ENCODE results near the gene TSHZ3. TPM values are rescaled to one million over a fixed set of nuclear protein-coding genes. Genes with fewer than 3 reads are reported as not detected.
A peak's percentile ranks its signal among the peaks of the same experiment; 100 is the strongest.

TSHZ3 gene
- total RNA-seq, 1 donor, result 7.6 TPM

DNA sequence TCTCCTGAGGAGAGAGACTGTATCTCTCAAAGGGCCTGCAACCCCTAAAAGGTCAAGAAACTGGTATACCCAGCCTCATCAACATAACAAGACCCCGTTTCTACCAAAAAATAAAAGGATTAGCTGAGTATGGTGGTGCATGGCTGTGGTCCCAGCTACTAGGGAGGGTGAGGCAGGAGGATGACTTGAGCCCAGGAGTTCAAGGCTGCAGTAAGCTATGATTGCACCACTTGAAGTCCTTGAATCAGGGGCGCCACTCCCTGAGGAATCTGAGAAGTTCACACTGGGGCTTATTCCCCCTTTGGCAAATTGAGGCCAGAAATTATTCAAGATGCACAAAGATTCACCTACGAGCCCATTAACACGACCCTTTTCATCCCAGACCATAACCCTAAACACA lies 83.0 kb downstream of the TSHZ3 start:
- DNase-seq (ENCODE audit: insufficient read length, low spot score, missing footprints), result no peak
- no peaks in the 10 kb centered on the region for H3K27me3 ChIP-seq (ENCODE audit: insufficient read depth, low read length)
- no peak overlapping the region for H3K27ac ChIP-seq (ENCODE audit: low read depth, low read length)
- H2AFZ ChIP-seq (ENCODE audit: low read length), result no peak overlapping the region
- H3K79me2 ChIP-seq (ENCODE audit: insufficient read depth, low read length), result no peaks in the 10 kb centered on the region
- H3K9me3 ChIP-seq (ENCODE audit: low read depth, low read length), result no peaks in the 10 kb centered on the region
- H3K4me1 ChIP-seq (ENCODE audit: insufficient read depth, low read length), result peaks cover 3% of the 10 kb centered on the region
- peaks cover 2% of the 10 kb centered on the region for H4K20me1 ChIP-seq (ENCODE audit: insufficient read depth, low read length)
- no peak overlapping the region for H3K4me3 ChIP-seq (ENCODE audit: insufficient read depth, low read length)
- TF ChIP-seq, protein P1, sequence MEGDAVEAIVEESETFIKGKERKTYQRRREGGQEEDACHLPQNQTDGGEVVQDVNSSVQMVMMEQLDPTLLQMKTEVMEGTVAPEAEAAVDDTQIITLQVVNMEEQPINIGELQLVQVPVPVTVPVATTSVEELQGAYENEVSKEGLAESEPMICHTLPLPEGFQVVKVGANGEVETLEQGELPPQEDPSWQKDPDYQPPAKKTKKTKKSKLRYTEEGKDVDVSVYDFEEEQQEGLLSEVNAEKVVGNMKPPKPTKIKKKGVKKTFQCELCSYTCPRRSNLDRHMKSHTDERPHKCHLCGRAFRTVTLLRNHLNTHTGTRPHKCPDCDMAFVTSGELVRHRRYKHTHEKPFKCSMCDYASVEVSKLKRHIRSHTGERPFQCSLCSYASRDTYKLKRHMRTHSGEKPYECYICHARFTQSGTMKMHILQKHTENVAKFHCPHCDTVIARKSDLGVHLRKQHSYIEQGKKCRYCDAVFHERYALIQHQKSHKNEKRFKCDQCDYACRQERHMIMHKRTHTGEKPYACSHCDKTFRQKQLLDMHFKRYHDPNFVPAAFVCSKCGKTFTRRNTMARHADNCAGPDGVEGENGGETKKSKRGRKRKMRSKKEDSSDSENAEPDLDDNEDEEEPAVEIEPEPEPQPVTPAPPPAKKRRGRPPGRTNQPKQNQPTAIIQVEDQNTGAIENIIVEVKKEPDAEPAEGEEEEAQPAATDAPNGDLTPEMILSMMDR (IDR thresholded peaks at IDR 0.05; ENCODE audit: extremely low read depth, low read depth, low read length), result no peak
- H3K36me3 ChIP-seq (ENCODE audit: insufficient read depth, low read length), result no peaks in the 10 kb centered on the region
- no peak overlapping the region for H3K4me2 ChIP-seq (ENCODE audit: insufficient read depth, low read length)

DNA sequence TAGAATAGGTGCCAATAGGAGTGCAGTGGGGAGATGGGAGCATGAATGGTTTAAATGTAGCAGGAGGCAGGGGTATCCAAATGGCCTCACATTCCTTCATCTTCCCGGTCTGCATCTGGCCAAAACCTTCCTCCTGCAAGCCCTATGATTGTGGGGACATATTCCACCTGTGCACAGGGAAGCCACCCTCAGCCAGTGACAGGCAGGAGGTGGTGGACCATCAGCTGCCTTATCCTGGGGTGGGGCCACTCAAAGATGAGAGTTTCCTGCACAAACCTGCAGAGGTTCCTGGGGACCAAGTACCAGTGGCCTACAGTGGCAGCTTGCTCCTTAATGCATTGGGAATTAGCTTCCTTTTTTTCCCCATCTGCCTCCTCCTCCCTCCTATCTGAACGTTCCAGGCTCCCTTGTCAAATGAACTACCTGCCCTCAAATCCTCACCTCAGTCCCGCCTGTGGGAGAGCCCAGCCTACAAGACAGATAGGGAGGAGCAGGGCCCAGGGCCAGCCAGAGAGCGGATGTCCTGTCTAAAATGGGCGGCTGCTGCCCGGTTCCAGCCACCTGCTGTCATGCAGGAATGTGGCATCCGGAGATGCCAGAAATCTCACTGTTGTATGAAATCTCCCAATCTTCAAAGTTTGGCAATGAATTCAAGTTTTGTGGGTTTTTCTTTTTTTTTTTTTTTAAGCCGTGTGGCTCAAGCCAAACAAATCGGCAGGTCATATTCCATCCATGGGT lies 85.0 kb downstream of the TSHZ3 start:
- peaks cover 3% of the 10 kb centered on the region for H3K4me1 ChIP-seq (ENCODE audit: insufficient read depth, low read length)
- H3K27ac ChIP-seq (ENCODE audit: low read depth, low read length), result no peak overlapping the region
- H3K4me2 ChIP-seq (ENCODE audit: insufficient read depth, low read length), result no peak overlapping the region
- H3K4me3 ChIP-seq (ENCODE audit: insufficient read depth, low read length), result no peak overlapping the region
- no peak for DNase-seq (ENCODE audit: insufficient read length, low spot score, missing footprints)
- no peaks in the 10 kb centered on the region for H4K20me1 ChIP-seq (ENCODE audit: insufficient read depth, low read length)
- no peak overlapping the region for H2AFZ ChIP-seq (ENCODE audit: low read length)
- TF ChIP-seq, protein P1 (IDR thresholded peaks at IDR 0.05; ENCODE audit: extremely low read depth, low read depth, low read length), result no peak
- H3K79me2 ChIP-seq (ENCODE audit: insufficient read depth, low read length), result no peaks in the 10 kb centered on the region
- H3K27me3 ChIP-seq (ENCODE audit: insufficient read depth, low read length), result no peaks in the 10 kb centered on the region
- no peaks in the 10 kb centered on the region for H3K36me3 ChIP-seq (ENCODE audit: insufficient read depth, low read length)
- H3K9me3 ChIP-seq (ENCODE audit: low read depth, low read length), result no peaks in the 10 kb centered on the region

DNA sequence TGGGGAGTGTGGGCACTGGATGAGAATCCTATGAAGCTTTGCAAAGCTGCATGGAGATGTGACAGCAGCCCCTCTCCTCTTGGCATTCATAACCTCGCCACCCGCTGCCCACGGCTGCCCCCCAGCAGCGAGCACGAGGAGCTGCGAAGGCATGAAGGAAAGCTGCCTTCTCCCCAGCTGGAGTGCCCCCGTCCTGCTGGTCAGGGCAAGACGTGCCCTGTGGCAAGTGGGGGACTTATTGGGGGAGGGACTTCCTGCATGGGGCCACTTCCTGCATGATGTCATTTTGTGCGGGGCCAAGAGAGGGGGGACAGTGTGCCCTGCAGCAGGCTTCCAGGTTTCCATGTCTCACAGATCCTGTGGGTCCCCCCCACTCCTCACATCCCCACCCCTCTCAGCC lies 85.9 kb downstream of the TSHZ3 start:
- H3K4me1 ChIP-seq (ENCODE audit: insufficient read depth, low read length), result peaks cover 3% of the 10 kb centered on the region
- H3K79me2 ChIP-seq (ENCODE audit: insufficient read depth, low read length), result no peaks in the 10 kb centered on the region
- H3K4me2 ChIP-seq (ENCODE audit: insufficient read depth, low read length), result peak overlapping the region; percentile 32
- DNase-seq (ENCODE audit: insufficient read length, low spot score, missing footprints), result no peak
- H2AFZ ChIP-seq (ENCODE audit: low read length), result no peak overlapping the region
- H3K27ac ChIP-seq (ENCODE audit: low read depth, low read length), result no peak overlapping the region
- TF ChIP-seq, protein P1 (IDR thresholded peaks at IDR 0.05; ENCODE audit: extremely low read depth, low read depth, low read length), result no peak
- H3K4me3 ChIP-seq (ENCODE audit: insufficient read depth, low read length), result no peak overlapping the region
- H3K27me3 ChIP-seq (ENCODE audit: insufficient read depth, low read length), result no peaks in the 10 kb centered on the region
- no peaks in the 10 kb centered on the region for H3K9me3 ChIP-seq (ENCODE audit: low read depth, low read length)
- H3K36me3 ChIP-seq (ENCODE audit: insufficient read depth, low read length), result no peaks in the 10 kb centered on the region
- no peaks in the 10 kb centered on the region for H4K20me1 ChIP-seq (ENCODE audit: insufficient read depth, low read length)

DNA sequence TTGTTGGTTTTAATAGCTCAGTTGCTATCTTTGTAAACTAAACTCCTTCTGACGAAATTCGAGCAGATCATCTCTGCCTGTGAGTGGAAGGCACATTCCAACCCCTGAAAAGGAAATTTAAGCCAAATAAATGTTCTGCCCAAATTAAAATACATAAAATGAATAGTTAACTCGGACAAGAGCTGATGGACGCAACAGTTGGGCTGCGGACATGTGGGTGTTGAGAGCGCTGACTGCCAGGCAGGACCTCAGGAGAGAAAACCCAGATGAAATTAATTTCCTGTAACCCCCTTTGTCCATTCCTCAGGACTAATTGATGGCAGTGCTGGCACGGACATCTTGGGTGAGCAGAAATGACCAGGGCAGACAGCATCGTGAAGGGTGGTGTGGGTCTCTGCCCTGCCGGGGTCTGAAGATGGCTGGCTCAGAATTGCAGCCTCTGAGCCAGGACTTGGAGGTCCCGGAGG lies 86.5 kb downstream of the TSHZ3 start:
- Histone ChIP-seq H3K27me3 (ENCODE audit: insufficient read depth, low read length) (no peaks in the 10 kb centered on the region), H3K4me3 (ENCODE audit: insufficient read depth, low read length) (no peak overlapping the region), H3K27ac (ENCODE audit: low read depth, low read length) (no peak overlapping the region), H3K4me2 (ENCODE audit: insufficient read depth, low read length) (peak overlapping the region; percentile 32), H2AFZ (ENCODE audit: low read length) (peak overlapping the region; percentile 77), H4K20me1 (ENCODE audit: insufficient read depth, low read length) (no peaks in the 10 kb centered on the region), H3K4me1 (ENCODE audit: insufficient read depth, low read length) (peaks cover 3% of the 10 kb centered on the region), H3K79me2 (ENCODE audit: insufficient read depth, low read length) (no peaks in the 10 kb centered on the region), H3K9me3 (ENCODE audit: low read depth, low read length) (no peaks in the 10 kb centered on the region), H3K36me3 (ENCODE audit: insufficient read depth, low read length) (no peaks in the 10 kb centered on the region)
- TF ChIP-seq, protein P1 (IDR thresholded peaks at IDR 0.05; ENCODE audit: extremely low read depth, low read depth, low read length), result no peak
- no peak for DNase-seq (ENCODE audit: insufficient read length, low spot score, missing footprints)

Measured in osteoblast (primary cell).